Lung (tissue), 12 donors: ENCODE results near the gene MTNR1A. TPM values are rescaled to one million over a fixed set of nuclear protein-coding genes. Genes with fewer than 3 reads are reported as not detected.
"Not testable (repeated sequence)": the region's sequence is repeated elsewhere in the genome, so short reads cannot be mapped to it uniquely, and the experiment has no call there.

Source experiments
- ATAC-seq: fragments of 200-7000 bp; cut with Tn5 transposase; one replicate; pipeline ENCODE4 v1.9.1; 2020; ENCODE audit warnings: moderate number of reproducible peaks; ENCODE audit not compliant: insufficient read depth, low FRiP score
- DNase-seq, 3 donors: peaks; one replicate each; pipeline ENCODE4 v3.0.0-alpha.2; 2013 to 2017
- H3K27ac ChIP-seq, 2 donors: one replicate each; pipeline ENCODE4 v1.5.1; 2013; ENCODE audit warnings: mild to moderate bottlenecking in 2 of 2, moderate library complexity in 2 of 2, control low read depth in 1 of 2, inconsistent platforms in 1 of 2, low read depth in 1 of 2, low read length in 1 of 2
- H3K27me3 ChIP-seq, 3 donors: one replicate each; pipeline ENCODE4 v1.5.1; 2013; ENCODE audit warnings: low read length in 2 of 3; ENCODE audit not compliant: control insufficient read depth in 3 of 3, insufficient read depth in 3 of 3
- H3K36me3 ChIP-seq, 4 donors: one replicate each; pipeline ENCODE4 v1.5.1; 2013; ENCODE audit warnings: low read length in 4 of 4, mild to moderate bottlenecking in 1 of 4, moderate library complexity in 1 of 4; ENCODE audit not compliant: control insufficient read depth in 4 of 4, insufficient read depth in 4 of 4
- H3K4me1 ChIP-seq, 5 donors: one replicate each; pipeline ENCODE4 v1.5.1; 2013; ENCODE audit warnings: low read length in 5 of 5, mild to moderate bottlenecking in 2 of 5, moderate library complexity in 1 of 5; ENCODE audit not compliant: control insufficient read depth in 5 of 5, insufficient read depth in 5 of 5
- H3K4me3 ChIP-seq: one replicate; pipeline ENCODE4 v1.5.1; 2013; ENCODE audit warnings: mild to moderate bottlenecking, control low read depth, moderate library complexity
- H3K9ac ChIP-seq, 2 donors: one replicate each; pipeline ENCODE4 v1.5.1; 2013; ENCODE audit warnings: low read length in 2 of 2, control low read depth in 1 of 2; ENCODE audit not compliant: insufficient read depth in 1 of 2
- H3K9me3 ChIP-seq, 4 donors: one replicate each; pipeline ENCODE4 v1.5.1; 2013; ENCODE audit warnings: low read length in 3 of 4, mild to moderate bottlenecking in 1 of 4, moderate library complexity in 1 of 4; ENCODE audit not compliant: control insufficient read depth in 4 of 4, insufficient read depth in 3 of 4
- CTCF ChIP-seq: IDR thresholded peaks from 2 replicates; pipeline ENCODE4 v1.5.1; 2012; ENCODE audit warnings: mild to moderate bottlenecking; ENCODE audit errors: control extremely low read depth, extremely low read depth
- WGBS, 2 donors: extraction: QIAGEN DNeasy Blood & Tissue Kit; methylation state at CpG; one replicate each; pipeline ENCODE4 v1.1.7; 2013; 5-methylcytosine and 5-hydroxymethylcytosine counted together
- polyA plus RNA-seq, 2 donors: library from polyadenylated mRNA; stranded (reverse); fragments of 200-250 nt; gene quantifications; one replicate each; pipeline ENCODE4 v1.2.1, GENCODE V29; 2013
- total RNA-seq, 2 donors: library from RNA; depleted of rRNA in 1 of 2; stranded (reverse); fragments of >200 nt in 1 of 2; gene quantifications; one replicate each; pipeline ENCODE4 v1.2.1, GENCODE V29; 2014 to 2021
- donor health status: control.
- donor health status: control.
- donor health status: Bipolar disorder and iron deficiency.
- donor health status: healthy.
- donor health status: DM: yes; HTN: yes; CAD: no.

The MTNR1A gene
- total and polyA plus RNA-seq, 4 donors, result 0.16 to 0.51 TPM; not detected in 2

- TF ChIP-seq CTCF, result no peak
- Histone ChIP-seq H3K9me3 (peaks cover 0 to 8% (median 0%) of the 10 kb centered on the region in 4 donors), H3K27ac (no peak overlapping the region), H3K9ac (no peak overlapping the region), H3K36me3 (no peaks in the 10 kb centered on the region), H3K4me1 (no peaks in the 10 kb centered on the region), H3K4me3 (no peak overlapping the region), H3K27me3 (peaks cover 0 to 2% (median 0%) of the 10 kb centered on the region in 3 donors)
- ATAC-seq, result no peak
- whole genome bisulfite sequencing, 2 donors, result 96 to 98% methylated on average over 21 of the region's 21 CpGs
- DNase-seq, result no peak
Observed at GRCh38 chr4:186534056-186534455, 21.3 kb downstream of the MTNR1A start.

GRCh38 chr4:186523927-186524326 is 31.4 kb downstream of the MTNR1A start:
- not testable (repeated sequence) for H3K27me3 ChIP-seq, DNase-seq, H3K9ac ChIP-seq, H3K4me1 ChIP-seq, H3K4me3 ChIP-seq, H3K9me3 ChIP-seq, H3K27ac ChIP-seq, ATAC-seq, H3K36me3 ChIP-seq
- 88 to 94% methylated on average over 4 of the region's 4 CpGs for whole genome bisulfite sequencing, 2 donors

GRCh38 chr4:186516287-186516686 is 39.1 kb downstream of the MTNR1A start:
- WGBS, 2 donors, result 62 to 72% methylated on average over 4 of the region's 4 CpGs
- Histone ChIP-seq H3K36me3 (no peaks in the 10 kb centered on the region), H3K27me3 (no peaks in the 10 kb centered on the region), H3K9ac (no peak overlapping the region), H3K27ac (no peak overlapping the region), H3K4me1 (no peaks in the 10 kb centered on the region), H3K9me3 (peaks cover 0 to 9% (median under 1%) of the 10 kb centered on the region in 4 donors), H3K4me3 (no peak overlapping the region)
- ATAC-seq, result no peak
- TF ChIP-seq CTCF, result no peak
- DNase-seq, result no peak

- H3K9ac ChIP-seq, result no peak overlapping the region
- TF ChIP-seq CTCF, result no peak
- peaks cover 0 to 13% (median 5%) of the 10 kb centered on the region in 4 donors for H3K9me3 ChIP-seq
- H3K4me3 ChIP-seq, result no peak overlapping the region
- H3K27ac ChIP-seq, result no peak overlapping the region
- no peaks in the 10 kb centered on the region for H3K36me3 ChIP-seq
- 82 to 85% methylated on average over 8 of the region's 8 CpGs for WGBS, 2 donors
- no peaks in the 10 kb centered on the region for H3K4me1 ChIP-seq
- ATAC-seq (no peak), DNase-seq (no peak)
- no peaks in the 10 kb centered on the region for H3K27me3 ChIP-seq
Observed at GRCh38 chr4:186514271-186514950, 41.0 kb downstream of the MTNR1A start.

GRCh38 chr4:186504771-186505170 is 50.6 kb downstream of the MTNR1A start:
- WGBS, 2 donors, result 90 to 92% methylated on average over 8 of the region's 8 CpGs
- not testable (repeated sequence) for H3K4me1 ChIP-seq, H3K9ac ChIP-seq, H3K4me3 ChIP-seq, H3K27me3 ChIP-seq, ATAC-seq, DNase-seq, H3K27ac ChIP-seq, H3K9me3 ChIP-seq, H3K36me3 ChIP-seq
